22Rv1 (cell line): ENCODE data around the gene CFAP99.

Source experiments
- H3K27ac ChIP-seq: fragments of 450-650 bp; 2 replicates; pipeline ENCODE4 v1.5.1; 2017
- CTCF ChIP-seq: fragments of 450-650 bp; IDR thresholded peaks from 2 replicates; pipeline ENCODE4 v1.5.1; 2017; ENCODE audit warnings: mild to moderate bottlenecking
- ZFX ChIP-seq: fragments of 450-650 bp; IDR thresholded peaks from 2 replicates; pipeline ENCODE4 v1.6.1; 2017; ENCODE audit warnings: antibody characterized with exemption, borderline replicate concordance

Gene CFAP99

GRCh38 chr4:2412885-2413716 is 5.7 kb upstream of the CFAP99 start:
- no peak for TF ChIP-seq ZFX
- peak; percentile 75 for TF ChIP-seq CTCF
- peak overlapping the region; percentile 66 for H3K27ac ChIP-seq

- no peak for TF ChIP-seq CTCF
- no peak for TF ChIP-seq ZFX
- H3K27ac ChIP-seq = peak overlapping the region; percentile 66; the same call in 1 of the 2 replicates
Measured at GRCh38 chr4:2413821-2414610, 4.7 kb upstream of the CFAP99 start.

- H3K27ac ChIP-seq = no peak overlapping the region
- TF ChIP-seq CTCF = no peak
- TF ChIP-seq ZFX = no peak
Measured at GRCh38 chr4:2415213-2415612, 3.5 kb upstream of the CFAP99 start.

GRCh38 chr4:2415881-2416563 is 2.7 kb upstream of the CFAP99 start:
- no peak overlapping the region for H3K27ac ChIP-seq

GRCh38 chr4:2416564-2417225 is 2.1 kb upstream of the CFAP99 start:
- no peak overlapping the region for H3K27ac ChIP-seq
- TF ChIP-seq CTCF (no peak), ZFX (no peak)

More at GRCh38 chr4:2415881-2416563, 2.7 kb upstream of the CFAP99 start:
- no peak for TF ChIP-seq CTCF
- TF ChIP-seq ZFX = no peak

GRCh38 chr4:2417226-2417764 is 1.5 kb upstream of the CFAP99 start:
- TF ChIP-seq CTCF = no peak
- TF ChIP-seq ZFX = no peak

More at GRCh38 chr4:2417226-2417764, 1.5 kb upstream of the CFAP99 start:
- H3K27ac ChIP-seq = no peak overlapping the region
